PC-9 (cell line): Measurements from ENCODE around the gene ATG10.

Experiments
- EZH2 ChIP-seq: fragments of 200-600 bp; sonication (generic); IDR thresholded peaks from 2 replicates; pipeline ENCODE4 v1.8.0; 2017; ENCODE audit warnings: antibody characterized with exemption, low read depth
- TF ChIP-seq, protein P1 (sequence below): fragments of 200-600 bp; sonication (generic); conservative IDR thresholded peaks from 2 replicates; pipeline ENCODE4 v1.6.1; 2017; ENCODE audit warnings: mixed run types, antibody characterized with exemption, mild to moderate bottlenecking, moderate library complexity

DNA sequence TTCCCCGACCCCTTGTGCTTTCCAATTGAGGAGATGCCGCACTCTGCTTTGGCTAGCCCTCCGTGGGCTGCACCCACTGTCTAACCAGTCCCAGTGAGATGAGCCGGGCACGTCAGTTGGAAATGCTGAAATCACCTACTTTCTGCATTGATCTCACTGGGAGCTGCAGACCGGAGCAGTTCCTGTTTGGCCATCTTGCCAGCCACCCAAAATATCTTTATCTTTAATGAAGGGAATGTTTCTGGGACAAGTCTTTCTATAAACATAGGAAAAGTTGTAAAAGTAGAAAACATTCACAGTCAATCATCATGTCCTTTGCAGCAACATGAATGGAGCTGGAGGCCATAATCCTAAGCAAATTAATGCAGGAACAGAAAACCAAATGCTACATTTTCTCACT, 158.8 kb downstream of the ATG10 start:
- TF ChIP-seq, protein P1, sequence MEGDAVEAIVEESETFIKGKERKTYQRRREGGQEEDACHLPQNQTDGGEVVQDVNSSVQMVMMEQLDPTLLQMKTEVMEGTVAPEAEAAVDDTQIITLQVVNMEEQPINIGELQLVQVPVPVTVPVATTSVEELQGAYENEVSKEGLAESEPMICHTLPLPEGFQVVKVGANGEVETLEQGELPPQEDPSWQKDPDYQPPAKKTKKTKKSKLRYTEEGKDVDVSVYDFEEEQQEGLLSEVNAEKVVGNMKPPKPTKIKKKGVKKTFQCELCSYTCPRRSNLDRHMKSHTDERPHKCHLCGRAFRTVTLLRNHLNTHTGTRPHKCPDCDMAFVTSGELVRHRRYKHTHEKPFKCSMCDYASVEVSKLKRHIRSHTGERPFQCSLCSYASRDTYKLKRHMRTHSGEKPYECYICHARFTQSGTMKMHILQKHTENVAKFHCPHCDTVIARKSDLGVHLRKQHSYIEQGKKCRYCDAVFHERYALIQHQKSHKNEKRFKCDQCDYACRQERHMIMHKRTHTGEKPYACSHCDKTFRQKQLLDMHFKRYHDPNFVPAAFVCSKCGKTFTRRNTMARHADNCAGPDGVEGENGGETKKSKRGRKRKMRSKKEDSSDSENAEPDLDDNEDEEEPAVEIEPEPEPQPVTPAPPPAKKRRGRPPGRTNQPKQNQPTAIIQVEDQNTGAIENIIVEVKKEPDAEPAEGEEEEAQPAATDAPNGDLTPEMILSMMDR: no peak
- TF ChIP-seq EZH2: no peak
